OCI-M2 (cell line): Measurements from ENCODE around the gene LRRC53.

Experiments
- DNase-seq: peaks from one replicate; lab custom pipeline; 2025; ENCODE audit not compliant: unreplicated experiment; lab: John Stamatoyannopoulos, UW

LRRC53 gene, protein sequence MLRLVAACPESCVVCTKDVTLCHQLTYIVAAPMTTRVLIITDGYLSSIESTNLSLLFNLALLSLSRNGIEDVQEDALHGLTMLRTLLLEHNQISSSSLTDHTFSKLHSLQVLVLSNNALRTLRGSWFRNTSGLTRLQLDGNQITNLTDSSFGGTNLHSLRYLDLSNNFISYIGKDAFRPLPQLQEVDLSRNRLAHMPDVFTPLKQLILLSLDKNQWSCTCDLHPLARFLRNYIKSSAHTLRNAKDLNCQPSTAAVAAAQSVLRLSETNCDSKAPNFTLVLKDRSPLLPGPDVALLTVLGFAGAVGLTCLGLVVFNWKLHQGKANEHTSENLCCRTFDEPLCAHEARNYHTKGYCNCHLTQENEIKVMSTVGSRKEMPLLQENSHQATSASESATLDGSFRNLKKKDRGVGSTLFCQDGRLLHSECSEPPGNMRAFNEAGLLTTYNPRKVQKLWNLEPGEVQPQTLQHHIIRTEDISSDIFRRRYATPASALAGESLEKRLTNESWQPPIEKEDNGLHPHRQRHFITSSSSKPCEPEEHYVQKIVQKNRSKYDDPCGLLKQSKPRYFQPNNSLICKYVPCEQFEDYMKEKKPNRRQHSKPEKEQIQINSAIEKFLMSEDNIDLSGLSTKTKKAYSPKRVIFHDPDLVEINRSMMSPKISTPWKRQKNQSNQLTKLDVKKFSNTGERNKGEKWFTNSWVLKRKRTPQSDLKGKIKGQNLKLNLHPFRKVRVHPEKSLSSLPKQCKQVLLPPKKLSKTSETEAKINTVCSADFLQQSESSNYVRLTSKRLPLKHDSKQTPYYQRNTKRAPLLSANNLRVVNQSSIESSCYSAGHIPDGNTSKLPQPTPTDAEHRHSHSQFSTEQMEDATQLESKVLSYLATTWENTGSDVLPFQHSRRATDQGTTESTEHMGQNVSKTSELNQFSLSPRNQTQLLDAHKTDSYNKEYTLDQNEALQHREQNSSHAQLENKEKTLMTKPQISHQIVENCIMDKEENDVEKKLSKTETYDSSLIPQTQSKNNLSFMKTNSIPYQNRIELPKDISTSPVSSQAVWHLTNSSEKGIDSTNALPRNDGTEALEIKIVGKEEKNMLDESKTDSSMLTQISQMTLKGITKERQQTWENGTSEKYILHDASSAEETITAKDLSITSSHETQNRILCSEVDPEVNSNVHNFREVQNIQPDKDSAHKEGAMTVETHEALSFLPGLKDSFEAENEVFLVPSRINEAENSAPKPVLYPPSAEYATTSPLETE

DNA sequence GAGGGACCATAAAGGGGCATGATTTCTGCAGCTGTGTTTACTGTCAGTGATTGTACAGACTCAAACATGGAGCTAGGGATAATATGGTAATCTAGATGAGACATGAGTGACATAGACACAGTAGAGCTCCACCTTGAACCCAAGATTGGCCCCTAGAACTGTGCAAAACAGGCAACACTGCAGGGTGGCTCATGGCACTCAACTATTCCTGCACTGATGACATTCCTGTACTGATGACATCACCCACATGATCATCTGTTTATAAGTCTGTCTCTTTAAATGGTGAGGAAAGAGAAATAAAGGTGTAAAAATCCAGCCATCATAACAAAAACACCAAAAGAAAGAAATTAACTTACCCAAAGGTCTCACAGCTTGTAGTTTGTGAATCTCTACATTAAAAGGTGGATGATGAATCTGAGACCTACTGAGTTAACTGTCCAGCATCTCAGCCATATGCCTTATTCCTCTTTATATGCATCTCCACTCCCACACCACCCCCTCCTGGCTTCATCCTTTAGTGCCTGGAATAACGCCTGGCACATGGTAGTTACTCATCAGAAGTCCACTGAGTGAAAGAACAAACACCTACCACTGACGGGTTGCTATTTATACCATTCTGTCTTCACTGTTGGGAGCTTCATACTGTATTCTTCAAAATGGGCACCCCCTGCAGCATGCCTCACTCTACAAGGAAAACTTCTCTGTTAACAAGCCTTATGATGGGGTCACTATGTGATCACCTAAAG, at the start of gene LRRC53:
Gene LRRC53 (minus strand): TSS at position 442 of the 746 bp plus-strand sequence. CDS start 29,262 bp downstream, outside the sequence.
- DNase-seq, result no peak

DNA sequence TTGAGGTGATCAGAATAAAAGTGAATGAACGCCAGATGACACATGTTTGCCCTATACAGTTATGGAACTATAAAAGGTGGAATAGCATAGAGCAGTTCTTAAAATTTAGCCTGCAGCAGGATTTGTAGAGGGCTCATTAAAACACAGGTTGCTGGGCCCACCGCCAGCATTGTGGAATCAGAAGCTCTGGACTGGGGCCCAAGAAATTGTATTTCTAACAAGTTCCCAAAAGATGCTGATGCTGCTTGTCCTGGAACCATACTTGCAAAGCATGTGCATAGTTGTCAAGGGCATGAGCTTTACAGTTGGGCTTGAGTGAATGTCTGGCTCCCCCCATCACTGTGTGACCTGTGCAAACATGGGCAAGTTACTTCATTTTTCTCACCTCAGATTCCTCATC, 37.5 kb upstream of the LRRC53 start:
- no peak for DNase-seq

DNA sequence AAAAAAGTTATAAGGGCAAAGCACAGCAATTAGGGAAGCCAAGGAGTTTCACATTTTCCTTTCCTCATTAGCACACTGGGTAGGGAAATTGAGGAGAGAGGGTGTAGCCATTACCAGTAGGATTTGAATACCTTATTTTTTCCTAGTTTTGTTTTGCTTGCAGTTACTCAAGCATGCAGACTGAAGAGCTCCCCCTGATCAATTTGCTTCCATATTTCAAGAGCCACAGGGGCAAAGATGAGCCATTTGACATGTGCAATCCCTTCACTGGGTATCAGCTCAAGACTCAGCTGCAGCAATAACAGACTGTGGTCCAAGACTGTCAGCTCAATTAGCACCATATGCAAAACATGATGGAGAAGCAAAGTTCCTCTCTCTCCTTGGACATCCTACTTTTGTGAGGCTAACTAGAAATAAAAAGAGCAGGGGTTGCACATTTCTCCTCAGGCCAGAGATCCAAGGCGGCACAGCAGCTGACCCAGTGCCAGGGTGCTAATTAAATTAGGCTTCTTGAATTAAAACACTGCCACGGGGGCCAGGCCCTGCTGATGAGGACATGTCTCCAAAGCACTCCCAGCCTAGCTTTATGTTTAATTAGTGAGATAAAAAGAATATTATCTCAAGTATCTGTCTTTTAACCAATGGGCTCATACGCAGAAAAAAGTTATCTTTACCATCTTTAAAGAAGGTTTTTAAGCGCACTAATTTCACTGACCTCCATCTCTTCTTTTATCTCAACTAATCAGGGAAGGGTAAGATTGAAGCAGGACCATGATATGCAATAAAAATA, 36.7 kb upstream of the LRRC53 start:
- no peak for DNase-seq

DNA sequence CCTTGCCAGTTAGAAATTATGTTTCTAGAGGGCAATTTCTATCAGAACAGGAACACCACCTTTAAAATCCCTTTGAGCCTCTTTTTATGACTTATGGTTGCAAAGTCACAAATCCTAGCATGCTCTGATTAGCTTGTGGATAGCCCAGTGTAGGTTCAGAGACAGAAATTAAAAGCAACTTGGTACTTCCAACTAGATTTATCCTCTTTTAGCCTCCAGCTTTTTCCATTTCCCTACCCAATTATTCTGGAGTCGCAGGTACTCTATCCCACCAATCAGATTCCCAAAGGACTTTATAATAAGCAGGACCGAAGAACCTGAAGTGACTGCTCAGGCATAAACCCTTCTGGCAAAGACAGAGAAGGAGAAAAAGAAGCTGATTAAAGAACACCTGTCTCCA, 33.4 kb upstream of the LRRC53 start:
- DNase-seq, result no peak

DNA sequence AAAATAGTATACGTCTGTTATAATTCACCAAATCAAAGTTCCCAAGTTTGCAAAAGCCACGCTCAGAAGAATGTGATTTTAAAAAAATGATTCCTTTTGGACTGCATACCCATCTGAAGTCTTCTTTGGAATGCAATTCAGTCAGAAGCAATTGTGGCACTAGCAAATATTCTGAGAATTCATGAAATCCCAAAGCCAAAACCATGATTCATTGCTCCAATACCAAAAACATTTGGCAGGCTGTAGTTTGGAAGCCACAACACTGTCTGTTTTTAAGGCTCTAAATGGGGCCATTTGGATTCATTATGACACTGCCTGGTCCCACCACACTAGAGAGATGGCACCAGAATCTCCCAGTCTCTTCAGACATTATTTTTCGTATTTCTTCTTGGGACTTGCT, 21.8 kb upstream of the LRRC53 start:
- no peak for DNase-seq

DNA sequence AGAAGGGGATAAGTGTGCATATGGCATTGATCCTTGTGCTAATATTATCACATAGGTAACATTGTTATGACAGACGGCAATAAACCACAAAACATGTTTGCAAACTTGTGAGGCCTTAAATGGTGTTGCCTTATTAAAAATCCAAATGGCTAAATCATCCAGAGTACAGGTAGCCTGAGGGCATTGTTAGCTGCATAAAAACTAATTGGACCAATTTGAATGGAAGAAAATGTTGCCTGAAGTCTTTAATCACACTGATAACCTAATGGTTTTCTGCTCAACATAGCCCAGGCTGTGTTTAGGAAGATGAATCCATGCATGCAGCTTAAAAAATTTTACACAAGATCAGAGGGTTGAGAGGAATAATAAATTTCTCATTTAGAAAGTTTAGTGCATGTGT, 19.4 kb upstream of the LRRC53 start:
- no peak for DNase-seq

DNA sequence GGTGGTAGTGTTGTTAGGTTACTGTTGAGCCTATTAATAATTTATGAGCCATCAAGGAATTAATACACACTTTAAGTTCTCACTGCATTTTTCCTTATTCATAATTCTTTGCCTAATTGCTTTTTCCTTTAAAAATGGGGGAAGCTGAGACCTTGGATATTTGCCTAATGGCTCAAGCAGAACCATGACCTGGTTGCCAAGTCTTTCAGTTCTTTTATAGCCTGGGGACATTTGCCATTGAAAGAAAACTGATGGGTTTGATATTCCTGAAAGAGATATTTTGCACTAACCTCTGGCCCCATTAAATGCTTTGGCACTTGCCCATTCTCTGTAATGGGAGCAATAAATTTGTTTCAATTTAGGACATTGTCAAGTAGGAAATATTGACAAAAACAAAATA, 18.5 kb upstream of the LRRC53 start:
- no peak for DNase-seq

DNA sequence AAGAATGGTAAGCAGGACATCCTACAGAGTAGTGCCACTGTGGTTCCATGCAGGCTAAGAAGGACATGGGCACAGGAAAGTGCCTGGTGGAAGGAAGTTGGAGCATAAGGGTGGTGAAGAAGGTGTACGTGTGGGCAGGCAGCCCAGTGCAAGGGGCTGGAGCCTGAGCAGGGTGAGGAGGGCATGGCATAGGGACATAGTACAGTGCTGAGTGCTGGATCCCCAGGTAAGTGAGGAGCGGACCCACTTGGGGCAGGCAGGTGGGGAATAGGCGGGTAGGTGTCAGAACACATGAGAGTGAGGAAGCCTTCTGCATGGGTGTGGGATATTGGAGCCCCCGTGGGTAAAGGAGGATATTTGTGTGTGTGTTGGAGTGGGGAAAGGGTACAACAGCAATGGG, 15.7 kb upstream of the LRRC53 start:
- no peak for DNase-seq

DNA sequence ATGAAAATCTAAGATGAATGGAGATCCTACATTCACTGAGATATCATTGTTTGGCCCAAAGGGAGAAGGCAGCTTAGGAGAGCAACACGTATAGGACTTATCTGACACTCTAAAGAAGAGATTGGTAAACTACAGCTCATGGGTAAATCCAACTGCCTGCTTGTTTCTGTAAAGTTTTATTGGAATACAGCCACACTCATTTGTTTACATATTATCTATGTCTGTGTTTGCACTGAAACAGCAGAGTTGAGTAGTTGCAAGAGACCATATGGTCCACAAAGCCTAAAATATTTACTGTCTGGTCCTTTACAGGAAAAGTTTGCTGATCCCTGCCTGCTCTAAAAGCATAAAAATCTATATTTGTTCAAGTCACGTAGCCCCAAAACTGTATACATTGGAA, 14.3 kb upstream of the LRRC53 start:
- no peak for DNase-seq

DNA sequence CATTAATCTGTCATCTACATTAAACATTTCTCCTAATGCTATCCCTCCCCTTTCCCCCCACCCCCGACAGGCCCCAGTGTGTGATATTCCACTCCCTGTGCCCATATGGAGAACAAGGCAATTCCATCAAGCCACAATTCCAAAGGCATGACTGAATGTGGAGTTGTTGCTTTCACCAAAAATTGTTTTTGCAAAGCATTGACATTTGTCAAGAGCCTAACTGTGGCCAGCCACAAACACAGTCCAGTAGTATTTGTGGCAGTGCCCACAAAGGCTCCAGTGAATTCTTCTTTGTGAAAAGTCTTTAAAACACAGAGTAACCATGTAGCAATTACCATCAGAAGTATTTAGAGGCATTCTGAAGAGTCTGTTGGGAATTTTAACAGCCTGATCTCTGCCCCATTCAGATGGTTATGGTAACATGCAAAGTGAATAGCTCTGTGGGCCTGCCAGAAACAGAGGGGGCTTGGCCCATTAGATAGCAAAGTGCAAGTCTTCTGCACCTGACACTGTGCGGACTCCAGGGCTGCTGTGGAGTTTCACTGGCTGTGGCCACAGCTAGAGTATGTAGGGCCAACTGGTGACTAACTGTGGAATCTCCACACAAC, 11.6 kb upstream of the LRRC53 start:
- no peak for DNase-seq

DNA sequence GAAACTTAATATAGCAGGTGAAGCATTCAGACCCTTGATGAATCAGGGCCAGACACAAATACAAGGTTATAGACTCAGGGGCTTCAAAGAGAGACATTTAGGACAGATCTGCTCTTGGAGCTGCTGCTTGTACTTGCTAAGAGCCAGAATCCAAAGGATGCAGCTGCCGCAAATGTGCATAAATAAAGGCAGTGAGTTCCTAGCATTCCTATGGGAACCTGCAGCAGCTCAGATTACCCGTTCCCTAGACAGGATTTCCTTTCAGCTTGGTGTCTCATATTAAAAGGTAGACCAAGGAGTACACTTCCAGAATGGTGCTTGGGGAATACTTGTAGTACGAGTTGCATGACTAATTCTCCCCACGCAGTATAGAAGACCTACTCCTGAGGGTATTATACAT, 9.7 kb upstream of the LRRC53 start:
- DNase-seq, result no peak

DNA sequence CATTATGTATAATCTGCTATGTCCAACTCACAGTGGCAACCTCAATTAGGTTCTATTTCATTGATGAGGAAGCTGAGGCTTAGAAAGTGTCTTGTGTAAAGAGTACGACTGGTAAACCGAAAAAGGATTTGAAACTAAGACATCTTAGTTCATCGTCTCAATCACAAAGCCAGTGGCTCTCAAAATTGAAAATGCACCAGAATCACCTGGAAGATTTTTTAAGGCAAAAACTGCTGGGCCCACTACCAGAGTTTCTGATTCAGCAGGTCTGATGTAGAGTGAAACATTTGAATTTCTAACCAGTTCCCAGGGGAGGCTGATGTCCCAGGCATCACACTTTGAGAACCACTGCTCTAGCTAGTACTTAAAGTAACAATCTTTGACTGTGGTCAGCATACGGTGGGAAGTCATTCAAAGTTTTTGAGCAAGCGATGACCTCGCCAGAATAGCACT, 5.2 kb upstream of the LRRC53 start:
- no peak for DNase-seq

DNA sequence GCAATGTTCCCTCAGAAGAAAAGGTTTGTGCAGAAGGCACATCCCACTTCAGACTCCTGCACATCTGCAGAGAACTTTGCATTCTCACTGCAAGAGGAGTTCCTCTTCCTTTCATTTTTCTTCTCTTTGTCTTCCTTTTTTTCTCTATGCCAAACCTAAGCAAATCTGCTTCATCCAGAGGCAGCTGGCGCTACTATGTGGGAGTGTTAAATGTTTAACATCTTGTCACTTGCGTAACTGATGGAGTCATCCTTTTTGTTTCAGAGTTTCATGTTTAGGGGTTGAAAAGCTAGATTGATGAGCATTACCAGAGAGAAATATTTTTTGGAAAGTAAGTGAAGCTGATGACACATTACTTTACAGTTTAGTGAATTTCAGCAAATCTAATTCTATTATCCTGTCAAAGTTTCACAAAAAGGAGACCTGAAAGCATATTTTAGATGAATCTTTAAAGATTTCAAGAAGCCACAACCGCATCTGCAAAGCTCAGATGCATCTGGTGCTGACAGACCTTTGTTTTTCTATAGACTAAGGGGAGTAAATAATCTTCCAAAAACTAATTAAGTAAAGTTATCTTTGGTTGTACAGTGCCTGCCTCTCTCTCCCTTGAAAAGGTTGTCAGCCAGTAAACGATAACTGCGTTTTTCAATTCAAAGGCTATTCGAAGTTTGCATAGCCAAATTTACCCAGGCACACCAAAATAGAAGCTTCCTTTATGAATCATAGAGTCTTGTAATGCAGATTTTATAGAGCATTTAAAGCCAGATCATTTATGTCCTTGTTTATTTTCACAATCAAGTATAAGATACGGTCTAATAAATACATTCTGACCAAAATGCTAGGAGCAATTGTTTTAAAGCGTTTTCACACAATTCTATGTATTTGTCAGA, 1.2 kb upstream of the LRRC53 start:
- DNase-seq, result no peak

DNA sequence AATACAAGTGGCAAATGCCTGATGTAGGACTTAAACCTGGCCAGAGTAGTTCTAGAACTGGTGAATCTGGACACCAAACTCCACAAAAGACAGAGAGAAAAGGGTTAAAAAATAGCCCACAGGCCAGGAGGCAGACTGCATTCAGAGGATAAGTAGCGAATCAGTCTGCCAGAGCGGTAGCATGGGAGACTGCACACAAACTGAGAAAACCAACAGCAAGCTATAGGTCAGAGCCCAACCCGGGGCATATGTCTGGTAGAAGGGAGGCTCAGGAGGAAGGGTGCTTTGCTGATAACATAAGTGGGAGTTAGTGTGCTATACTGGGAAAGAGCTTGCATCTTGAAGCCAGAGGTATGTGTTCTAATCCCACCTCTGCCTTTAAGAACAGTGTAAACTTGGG, 4.0 kb downstream of the LRRC53 start:
- no peak for DNase-seq

DNA sequence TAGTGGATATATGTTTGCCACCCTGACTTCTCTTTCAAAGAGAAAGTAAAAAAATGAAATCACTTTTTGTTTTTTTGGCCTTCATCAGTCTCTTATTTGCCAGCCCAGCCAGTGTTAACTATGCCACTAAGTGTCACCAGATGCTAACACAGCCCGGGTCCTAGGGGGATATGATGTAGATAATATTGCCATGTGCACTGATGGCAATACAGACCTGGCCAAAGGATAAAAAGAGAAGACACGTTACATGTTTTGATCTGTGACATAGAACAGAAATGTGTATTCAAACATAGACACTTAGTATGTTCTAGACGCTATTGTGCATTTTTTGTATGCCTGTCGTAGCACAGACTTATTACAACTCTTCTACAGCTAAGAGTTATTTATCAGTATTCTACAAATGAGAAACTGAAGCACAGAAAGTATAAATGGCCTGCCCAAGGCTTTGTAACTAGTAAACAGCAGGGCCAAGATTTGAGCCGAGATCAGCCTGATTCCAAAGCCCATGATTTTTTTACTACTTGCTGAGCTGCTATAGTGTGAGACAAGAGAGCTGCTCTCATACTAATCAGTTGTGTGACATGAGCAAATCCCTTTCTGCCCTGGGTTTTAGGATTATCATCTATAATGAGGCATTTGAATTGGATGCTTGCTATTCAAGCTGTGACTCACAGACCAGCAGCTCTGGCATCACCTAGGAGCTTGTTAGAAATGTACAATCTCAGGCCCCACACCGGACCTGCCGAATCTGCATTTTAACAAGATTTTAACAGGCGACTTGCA, 6.3 kb downstream of the LRRC53 start:
- DNase-seq, result no peak

DNA sequence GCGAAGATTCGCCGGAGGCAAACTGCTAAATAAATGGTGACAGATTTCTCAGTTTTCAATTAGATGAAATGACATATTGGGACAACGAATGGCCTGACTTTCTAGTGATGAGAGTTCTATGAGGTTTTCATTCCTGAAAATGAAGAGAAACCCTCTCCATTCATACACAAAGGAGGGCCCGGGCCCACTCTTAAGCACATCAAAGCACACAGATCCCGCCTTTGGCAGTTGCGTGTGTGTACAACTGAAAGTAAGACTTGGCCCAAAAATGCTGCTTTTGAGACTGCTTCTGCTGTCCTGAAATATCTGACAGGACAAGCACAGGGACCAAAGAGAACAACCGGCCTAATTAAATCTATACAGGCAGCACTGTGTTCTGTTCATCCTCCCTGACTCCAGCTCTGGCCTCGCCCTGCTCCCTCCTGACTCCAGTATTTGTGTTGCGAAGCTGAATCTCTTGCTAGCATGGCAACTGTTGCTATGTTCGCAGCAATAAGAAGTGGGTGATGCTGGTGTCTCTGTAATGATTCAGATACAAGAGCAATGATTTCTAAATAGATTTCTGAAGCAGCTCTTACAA, 7.4 kb downstream of the LRRC53 start:
- DNase-seq, result no peak
